NCI-H2196 treated with DMSO at 0.1 percent for 48 hours (cell line): ENCODE measurements around the gene IL2RG.
A peak's percentile ranks its signal among the peaks of the same experiment; 100 is the strongest.

Source experiments
- DNase-seq: peaks from one replicate; lab custom pipeline; 2025; ENCODE audit not compliant: unreplicated experiment; lab: John Stamatoyannopoulos, UW

Gene IL2RG

DNA sequence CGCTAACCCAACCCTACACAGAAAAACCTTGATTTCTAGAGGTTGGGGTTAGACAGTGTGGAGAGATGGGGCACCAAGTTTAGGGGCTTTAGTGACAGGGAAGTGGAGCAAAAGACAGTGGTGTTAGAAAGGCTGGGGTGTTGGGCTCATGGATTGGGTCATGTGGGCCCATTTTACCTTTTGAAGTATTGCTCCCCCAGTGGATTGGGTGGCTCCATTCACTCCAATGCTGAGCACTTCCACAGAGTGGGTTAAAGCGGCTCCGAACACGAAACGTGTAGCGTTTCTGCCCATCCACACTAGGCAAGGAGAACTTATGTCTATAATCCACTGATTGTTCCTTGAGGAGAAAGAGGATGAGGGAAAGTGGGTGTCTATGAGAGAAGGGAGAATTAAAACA lies 2.3 kb downstream of the IL2RG start:
- no peak for DNase-seq

DNA sequence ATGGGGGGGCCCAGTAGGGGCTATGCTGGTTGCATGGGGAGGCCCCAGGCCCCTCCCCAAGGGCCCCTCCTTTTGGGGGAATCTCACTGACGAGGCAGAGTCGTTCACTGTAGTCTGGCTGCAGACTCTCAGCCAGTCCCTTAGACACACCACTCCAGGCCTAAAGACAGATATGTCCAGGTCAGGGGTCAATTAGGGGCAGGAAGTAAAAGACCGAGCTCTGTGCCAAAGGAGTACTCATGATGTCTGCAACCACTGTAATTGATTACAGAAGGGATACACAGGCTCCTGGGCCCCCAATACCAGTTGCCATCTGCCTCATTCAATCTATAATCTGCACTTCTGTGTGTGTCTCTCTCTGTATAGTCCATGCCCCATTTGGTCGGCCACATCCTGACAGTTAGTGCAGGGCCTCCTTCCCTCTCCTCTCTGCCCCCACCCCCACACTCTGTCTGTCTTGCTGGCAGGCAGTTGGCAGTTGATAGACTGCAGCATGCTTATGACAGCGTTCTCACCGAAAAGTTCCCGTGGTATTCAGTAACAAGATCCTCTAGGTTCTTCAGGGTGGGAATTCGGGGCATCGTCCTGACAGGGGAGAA lies 3.5 kb downstream of the IL2RG start:
- DNase-seq, result no peak

DNA sequence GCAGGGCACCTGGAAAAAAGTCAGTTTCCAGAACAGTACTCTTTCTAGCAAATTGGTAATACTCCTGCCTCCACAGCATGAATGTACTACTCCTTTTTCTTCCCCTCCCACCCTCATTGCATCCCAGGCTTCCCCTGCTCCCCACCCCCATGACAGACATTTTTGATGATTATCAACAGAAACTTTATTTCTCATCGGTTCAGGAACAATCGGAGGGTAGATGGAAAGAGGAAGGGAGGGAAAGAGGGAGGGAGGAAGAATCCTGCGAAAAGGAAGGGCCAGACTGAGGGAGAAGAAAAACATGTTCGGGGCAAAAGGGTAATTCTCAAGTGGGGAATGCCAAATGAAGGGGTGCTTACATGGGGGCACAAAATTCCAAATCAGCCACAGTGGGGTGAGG lies 4.1 kb downstream of the IL2RG start:
- no peak for DNase-seq

DNA sequence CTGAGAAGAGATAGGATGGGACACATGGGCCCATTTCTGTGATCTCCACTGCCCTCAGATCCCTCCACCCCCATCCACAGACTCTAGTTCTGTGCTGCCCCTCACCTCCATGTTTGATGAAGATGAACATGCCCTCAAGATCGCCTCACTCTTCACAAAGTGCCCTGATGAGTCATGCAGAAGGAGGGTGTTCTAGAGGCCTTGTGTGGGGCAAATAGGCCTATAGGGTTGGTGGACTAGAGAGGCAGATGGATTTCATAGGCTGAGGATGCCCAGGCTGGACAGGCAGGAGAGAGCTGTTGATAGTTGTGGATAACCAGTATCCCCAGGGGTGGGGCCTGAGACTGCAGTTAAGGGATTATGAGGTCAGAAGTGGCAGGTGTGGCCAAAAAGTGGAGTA lies 5.0 kb downstream of the IL2RG start, which contains the start of gene CXorf65:
Gene CXorf65, minus strand, starts transcription at position 314 of the 400 bp plus-strand sequence. Its CDS starts 184 bp downstream, at position 130.
- no peak for DNase-seq

DNA sequence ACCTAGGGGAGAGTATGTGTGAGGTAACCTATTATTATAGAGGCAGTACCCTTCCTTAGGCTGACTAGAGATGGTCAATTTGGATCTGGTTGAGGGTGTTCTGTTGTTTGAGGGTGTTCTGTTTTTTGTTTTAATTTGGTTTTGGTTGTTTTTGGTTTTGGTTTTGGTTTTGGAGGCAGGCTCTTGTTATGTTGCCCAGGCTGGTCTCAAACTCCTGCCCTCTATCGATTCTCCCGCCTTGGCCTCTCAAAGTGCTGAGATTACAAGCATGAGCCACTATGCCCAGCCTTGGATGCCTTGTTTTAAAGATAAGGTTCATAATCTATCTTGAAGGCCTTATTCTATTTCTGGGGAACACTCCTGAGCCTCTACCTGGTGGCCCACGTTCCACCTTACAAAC lies 5.7 kb downstream of the IL2RG start:
- DNase-seq, result no peak

DNA sequence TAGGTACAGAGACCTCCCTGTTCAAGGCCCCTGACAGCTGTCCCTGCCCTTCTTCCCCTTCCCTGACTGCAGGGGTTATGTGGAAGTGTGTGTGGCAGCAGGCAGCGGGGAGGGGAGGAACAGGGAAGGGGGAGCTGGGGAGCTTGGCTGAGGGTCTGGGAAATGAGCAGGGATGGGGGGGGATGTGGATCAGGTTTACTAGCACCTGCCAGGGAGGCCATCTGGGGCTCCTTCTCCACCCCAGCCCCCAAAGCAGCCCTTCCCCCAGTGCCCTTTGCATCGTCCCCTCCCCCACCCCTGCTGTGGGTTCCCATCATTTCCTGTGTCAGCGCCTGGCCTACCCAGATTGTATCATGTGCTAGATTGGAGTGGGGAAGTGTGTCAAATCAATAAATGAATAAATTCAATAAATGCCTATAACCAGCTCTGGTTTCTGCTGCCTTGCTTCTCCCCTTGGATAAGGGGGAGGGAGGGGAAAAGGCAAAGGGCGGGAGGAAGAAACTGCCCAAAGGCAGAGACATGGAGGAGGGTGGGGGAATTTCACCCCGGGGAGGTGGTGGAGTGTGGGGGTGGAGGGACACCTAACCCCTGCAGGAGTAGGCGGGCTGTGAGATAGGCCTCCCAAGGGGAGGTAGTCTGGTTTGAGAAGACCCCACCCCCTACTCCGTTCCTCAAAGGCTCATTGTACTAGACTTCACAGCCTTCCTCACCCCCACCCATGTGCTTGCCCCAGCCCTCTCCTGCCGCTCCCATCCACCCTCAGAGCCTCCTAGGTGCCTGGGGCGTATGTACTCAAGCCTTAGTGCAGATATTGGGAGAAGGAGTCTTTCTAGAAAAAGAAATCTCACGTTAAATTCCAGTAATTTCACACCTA lies 8.0 kb downstream of the IL2RG start:
- no peak for DNase-seq

DNA sequence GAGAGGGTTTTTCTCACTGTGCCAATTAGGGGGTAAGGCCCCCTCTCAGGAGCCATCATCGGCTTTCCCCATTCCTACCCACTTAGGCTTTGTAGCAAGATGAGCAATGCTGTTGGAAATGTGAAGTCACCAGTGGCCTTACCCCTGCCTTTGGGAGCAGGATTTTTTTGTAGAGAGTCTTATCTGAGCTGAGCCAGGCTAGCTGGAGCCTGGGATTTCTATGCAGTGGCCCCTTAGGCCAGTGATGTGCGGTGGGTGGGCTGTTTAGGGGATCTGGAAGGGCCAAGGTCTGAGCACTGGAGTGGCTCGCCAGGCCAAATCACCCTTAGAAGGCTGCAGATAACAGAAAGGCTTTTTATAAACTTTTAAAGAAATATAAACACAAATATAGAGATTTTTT lies 9.1 kb downstream of the IL2RG start:
- DNase-seq, result no peak

DNA sequence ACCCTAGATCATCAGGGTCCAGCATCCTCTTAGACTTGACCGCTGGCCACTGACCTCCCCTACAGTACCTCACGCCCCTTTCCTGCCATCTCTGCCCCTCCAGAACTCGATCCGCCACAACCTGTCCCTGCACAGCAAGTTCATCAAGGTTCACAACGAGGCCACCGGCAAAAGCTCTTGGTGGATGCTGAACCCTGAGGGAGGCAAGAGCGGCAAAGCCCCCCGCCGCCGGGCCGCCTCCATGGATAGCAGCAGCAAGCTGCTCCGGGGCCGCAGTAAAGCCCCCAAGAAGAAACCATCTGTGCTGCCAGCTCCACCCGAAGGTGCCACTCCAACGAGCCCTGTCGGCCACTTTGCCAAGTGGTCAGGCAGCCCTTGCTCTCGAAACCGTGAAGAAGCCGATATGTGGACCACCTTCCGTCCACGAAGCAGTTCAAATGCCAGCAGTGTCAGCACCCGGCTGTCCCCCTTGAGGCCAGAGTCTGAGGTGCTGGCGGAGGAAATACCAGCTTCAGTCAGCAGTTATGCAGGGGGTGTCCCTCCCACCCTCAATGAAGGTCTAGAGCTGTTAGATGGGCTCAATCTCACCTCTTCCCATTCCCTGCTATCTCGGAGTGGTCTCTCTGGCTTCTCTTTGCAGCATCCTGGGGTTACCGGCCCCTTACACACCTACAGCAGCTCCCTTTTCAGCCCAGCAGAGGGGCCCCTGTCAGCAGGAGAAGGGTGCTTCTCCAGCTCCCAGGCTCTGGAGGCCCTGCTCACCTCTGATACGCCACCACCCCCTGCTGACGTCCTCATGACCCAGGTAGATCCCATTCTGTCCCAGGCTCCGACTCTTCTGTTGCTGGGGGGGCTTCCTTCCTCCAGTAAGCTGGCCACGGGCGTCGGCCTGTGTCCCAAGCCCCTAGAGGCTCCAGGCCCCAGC lies 10.5 kb downstream of the IL2RG start:
- no peak for DNase-seq

DNA sequence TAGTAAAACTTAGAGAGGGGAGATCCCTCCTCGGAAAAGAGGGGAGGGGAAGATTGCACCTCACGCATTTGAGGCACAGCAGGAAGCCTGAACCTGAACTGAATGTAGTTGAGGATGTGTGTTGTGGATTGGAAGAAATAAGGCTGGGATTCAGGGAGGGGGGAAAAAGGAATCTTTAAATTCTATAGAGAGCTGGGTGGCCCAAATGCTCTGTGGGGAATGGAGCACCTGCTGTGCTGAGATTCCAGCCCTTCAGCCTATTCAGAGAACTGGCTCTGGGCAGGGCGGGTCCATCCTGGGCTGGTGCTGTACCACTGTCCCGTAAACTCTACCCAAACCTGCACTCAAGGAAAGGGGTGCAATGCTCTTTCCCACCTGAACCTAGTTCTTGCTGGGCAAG lies 11.6 kb downstream of the IL2RG start:
- no peak for DNase-seq

DNA sequence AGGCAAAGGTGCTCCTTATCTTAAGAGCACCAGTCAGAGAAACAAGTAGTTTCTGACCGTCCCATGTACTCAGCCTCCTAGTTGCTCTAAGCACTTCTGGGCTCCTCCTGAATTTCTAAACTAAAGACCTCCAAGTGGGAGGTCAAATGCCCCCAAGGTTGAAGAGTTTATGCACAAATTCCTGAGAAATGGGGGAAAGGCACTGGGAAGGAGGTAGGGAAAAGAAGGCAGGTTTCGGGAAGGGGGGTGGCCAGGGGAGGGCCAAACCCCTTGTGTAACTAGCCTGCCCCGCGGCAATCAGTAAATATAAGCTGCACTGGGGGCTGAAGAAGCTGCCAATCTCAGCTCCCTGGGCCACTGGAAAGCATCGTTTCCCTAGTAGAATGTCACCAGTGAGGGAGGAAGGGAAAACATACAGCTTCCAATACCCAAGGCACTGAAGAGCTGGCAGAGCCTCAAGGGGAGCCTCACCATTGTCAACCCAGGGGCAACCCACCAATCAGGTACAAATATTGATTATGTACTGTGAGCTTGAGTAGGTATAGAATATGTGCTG lies 12.3 kb downstream of the IL2RG start:
- DNase-seq, result no peak

DNA sequence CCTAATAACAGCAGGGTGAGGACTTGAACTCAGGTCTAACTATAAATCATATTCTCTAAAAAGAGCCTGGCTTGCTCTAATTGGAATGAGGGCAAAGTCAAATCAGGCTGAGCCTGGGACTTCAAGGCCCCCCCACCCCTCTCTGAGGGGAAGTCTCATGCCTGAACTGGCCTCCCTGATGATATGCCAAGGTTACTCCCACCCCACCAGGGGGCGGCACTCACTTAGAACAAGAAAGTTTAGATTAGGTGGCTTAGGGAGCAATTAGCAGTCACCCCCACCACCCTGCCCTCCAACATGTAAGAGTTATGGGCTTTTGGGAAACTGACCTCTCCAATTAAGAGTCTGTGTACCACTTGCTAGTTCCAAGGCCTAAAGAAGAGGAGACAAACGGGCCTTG lies 13.1 kb downstream of the IL2RG start:
- no peak for DNase-seq

DNA sequence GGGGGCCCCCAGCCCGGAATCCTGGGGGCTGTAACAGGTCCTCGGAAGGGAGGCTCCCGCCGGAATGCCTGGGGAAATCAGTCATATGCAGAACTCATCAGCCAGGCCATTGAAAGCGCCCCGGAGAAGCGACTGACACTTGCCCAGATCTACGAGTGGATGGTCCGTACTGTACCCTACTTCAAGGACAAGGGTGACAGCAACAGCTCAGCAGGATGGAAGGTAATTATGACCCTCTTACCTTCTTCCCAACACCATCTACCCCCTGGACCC lies 14.7 kb downstream of the IL2RG start:
- DNase-seq, result no peak

DNA sequence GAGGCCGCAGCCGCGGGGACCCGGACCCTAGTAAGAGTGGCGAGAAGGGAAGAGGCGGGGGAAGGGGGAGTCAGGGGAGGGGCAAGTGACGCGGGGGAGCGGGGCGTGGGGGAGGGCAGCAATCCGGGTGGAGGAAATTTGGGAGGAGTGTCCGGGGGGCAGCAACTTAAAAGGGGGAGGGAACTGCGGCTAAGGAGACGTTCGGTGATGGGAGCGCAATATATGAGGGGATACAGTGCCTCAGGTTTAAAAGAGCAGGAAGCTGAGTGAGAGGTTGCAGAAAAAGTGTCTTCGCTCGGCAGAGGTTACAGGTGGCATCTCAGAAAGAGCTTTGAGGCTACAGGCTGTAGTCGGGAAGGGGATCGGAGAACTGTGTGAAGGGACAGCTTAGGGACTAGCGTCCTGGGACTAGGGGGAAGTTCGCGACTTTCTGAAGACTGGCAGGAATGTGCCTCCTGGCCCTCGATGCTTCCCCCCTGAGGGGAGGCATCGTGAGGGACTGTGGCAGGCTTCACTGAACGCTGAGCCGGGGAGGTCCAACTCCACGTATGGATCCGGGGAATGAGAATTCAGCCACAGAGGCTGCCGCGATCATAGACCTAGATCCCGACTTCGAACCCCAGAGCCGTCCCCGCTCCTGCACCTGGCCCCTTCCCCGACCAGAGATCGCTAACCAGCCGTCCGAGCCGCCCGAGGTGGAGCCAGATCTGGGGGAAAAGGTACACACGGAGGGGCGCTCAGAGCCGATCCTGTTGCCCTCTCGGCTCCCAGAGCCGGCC lies 15.2 kb downstream of the IL2RG start:
- DNase-seq, result peak; percentile 37

DNA sequence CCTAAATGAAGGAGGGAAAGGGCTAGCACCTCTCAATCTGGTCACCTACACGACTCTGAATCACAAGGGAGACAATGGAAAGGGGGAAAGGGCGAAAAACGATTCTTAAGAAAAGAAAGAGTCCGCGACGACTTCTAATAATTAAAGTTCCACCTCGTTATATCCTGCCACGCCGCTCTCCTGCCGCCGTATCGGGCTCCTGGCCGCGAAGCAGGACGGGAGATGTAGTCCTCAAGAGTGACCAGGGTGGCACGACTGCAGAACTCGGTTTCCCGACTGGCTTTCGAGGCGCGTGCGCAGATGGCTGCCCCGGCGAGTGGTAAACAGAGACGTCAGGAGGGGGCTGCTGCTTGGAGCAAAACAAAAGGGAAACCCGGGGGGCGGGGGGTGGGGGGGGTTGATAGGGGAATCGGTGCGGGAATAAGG lies 15.8 kb downstream of the IL2RG start, which contains the start of gene FOXO4:
Gene FOXO4, plus strand, starts transcription at position 297 of the 426 bp plus-strand sequence. CDS start 678 bp downstream, outside the sequence.
- peak; percentile 63 for DNase-seq

DNA sequence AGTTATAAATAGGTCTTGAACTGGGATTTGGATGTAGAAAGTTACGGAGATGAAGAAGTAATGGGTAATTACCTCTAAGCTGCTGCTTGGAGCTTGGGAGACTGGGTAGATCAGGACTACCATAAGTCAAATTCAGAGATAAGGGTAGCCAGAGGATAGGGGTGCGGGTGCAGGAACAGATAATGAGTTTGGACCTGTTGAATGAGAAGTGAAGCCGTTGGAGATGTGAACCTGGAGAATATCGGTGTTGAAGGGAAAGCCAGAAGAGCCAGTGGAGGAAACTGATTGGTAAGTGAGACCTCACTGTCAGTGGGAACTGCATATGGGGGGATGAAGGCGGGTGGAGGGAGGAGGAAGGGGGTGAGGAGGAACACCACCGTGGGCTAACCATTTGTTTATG lies 16.3 kb downstream of the IL2RG start:
- no peak for DNase-seq

DNA sequence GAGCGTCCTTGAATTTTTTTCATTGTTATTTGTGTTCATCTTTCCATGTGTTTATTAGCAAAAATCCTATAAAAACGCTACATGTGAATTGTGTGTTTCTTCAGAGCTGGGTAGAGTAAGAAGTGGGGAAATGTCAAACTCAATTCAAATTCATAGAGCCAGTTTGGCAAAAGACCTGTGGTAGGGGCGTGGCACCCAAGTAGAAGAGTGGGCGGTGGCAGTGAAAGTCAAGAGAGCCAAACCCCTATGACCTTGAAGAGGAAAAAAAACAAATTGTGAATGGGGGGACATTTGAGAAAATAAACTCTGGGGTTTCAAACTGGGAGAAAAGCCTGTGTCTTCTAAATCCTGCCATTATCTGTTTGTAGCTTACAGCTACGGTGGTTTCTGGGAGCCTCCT lies 20.1 kb downstream of the IL2RG start:
- DNase-seq, result no peak

DNA sequence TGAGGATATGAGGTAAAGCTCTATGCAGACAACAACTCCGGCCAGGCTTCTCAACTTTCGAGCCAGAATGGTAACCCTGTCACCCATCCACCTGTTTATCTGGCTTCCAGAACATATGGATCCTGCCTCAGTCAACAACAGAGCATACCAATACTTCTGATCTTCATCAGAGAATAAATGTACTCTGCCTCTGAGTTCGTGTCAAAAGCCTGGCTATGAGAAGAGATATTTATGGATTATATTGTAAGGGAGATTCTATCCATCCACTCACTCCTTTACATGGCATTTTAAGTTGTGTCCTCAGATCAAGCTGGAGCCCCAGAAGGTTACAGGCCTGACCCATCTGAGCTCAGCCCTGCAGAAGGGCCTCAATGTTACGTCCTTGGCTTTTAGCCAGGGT lies 25.5 kb downstream of the IL2RG start:
- no peak for DNase-seq

DNA sequence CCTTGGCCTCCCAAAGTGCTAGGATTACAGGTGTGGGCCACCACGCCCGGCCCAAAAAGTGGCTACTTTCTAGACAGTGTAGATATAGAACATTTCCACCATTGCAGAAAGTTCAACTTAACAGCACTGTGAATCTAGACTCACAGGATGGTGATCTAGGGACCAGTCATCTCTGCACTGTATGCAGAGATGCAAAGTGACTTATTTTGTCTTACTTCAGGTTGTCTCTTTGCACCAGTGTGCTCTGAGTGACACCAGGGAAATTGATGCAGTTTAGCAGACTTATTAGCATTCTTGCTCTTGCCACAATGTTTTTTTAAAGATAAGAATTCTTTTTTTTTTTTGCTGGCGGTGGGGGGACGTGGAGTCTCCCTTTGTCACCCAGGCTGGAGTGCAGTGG lies 28.6 kb downstream of the IL2RG start:
- DNase-seq, result no peak

DNA sequence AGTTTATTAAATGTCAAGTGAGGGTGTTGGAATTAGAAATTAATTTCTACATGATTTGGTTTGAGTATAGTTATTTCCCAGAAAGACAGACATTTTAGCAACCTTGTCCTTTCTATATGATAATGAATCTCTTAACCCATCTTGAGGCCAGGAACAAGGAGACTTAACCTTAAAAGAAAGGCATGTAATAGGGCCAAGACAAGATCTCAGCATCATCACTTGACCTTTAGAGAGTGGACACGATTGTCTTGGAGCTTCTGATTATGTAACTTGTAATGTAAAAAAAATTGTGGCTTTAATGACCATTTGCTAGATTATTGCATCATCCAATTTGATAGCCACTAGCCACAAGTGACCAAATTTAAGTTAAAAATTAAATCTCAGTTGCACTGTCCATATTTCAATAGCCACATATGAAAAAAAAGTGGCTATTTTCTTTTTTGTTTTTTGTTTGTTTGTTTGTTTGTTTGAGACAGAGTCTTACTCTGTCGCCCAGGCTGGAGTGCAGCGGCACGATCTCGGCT lies 29.2 kb downstream of the IL2RG start:
- no peak for DNase-seq
